Thoracic aorta (tissue), 2 donors: Measurements from ENCODE around the gene MARCKSL1. TPM values are rescaled to one million over a fixed set of nuclear protein-coding genes. Genes with fewer than 3 reads are reported as not detected.

ENCODE experiments used
- ATAC-seq: fragments of 150-250 bp; one replicate; pipeline ENCODE4 v1.8.0; 2017; ENCODE audit warnings: low read depth; ENCODE audit not compliant: insufficient number of reproducible peaks, low FRiP score
- DNase-seq: peaks from one replicate; pipeline ENCODE4 v3.0.0-alpha.2; 2020; ENCODE audit warnings: low spot score
- H3K27ac ChIP-seq, 2 donors: fragments of 200-600 bp; sonication (generic); 1 replicate in 1 of 2; 2 replicates in 1 of 2; pipeline ENCODE4 v1.5.1; 2016; ENCODE audit warnings: mild to moderate bottlenecking in 2 of 2, moderate library complexity in 2 of 2
- H3K27me3 ChIP-seq: fragments of 200-600 bp; sonication (generic); replicated peaks from 2 replicates; pipeline ENCODE4 v1.6.0; 2016; ENCODE audit warnings: mild to moderate bottlenecking; ENCODE audit not compliant: insufficient read depth
- H3K36me3 ChIP-seq: fragments of 200-600 bp; sonication (generic); one replicate; pipeline ENCODE4 v1.5.1; 2016
- H3K4me1 ChIP-seq, 2 donors: fragments of 200-600 bp; sonication (generic); 1 replicate in 1 of 2; 2 replicates in 1 of 2; pipeline versions ENCODE4 v1.5.1 to v1.6.0; 2016; ENCODE audit warnings: low read depth in 2 of 2, mild to moderate bottlenecking in 1 of 2; ENCODE audit not compliant: control insufficient read depth in 1 of 2
- H3K4me3 ChIP-seq: fragments of 200-600 bp; sonication (generic); 2 replicates; pipeline ENCODE4 v1.5.1; 2016; ENCODE audit warnings: mild to moderate bottlenecking
- H3K9me3 ChIP-seq: fragments of 200-600 bp; sonication (generic); 2 replicates; pipeline ENCODE4 v1.5.1; 2016
- CTCF ChIP-seq: fragments of 200-600 bp; sonication (generic); IDR thresholded peaks from one replicate; pipeline ENCODE4 v1.5.1; 2019; ENCODE audit warnings: antibody characterized with exemption
- total RNA-seq, 2 donors: library from RNA; depleted of rRNA; stranded (reverse); fragments of >200 nt; gene quantifications; one replicate each; pipeline versions ENCODE4 v1.1.0 to v1.2.3, GENCODE V29; 2016

The MARCKSL1 gene
- total RNA-seq, 2 donors from 2014 or later = 3.7 to 10.9 TPM

- DNase-seq (no peak), ATAC-seq (no peak)
- Histone ChIP-seq H3K4me1 (no peaks in the 10 kb centered on the region), H3K27ac (no peak overlapping the region), H3K4me3 (no peak overlapping the region), H3K27me3 (no peaks in the 10 kb centered on the region), H3K9me3 (no peaks in the 10 kb centered on the region), H3K36me3 (peaks cover 11% of the 10 kb centered on the region)
- no peak for TF ChIP-seq CTCF
Measured at GRCh38 chr1:32318127-32318869, 17.7 kb downstream of the MARCKSL1 start.

GRCh38 chr1:32316903-32317277 lies 19.1 kb downstream of the MARCKSL1 start:
- TF ChIP-seq CTCF = no peak
- DNase-seq = no peak
- H3K27ac ChIP-seq = no peak overlapping the region
- no peaks in the 10 kb centered on the region for H3K9me3 ChIP-seq
- no peak overlapping the region for H3K4me3 ChIP-seq
- H3K4me1 ChIP-seq = no peaks in the 10 kb centered on the region
- no peaks in the 10 kb centered on the region for H3K27me3 ChIP-seq
- ATAC-seq = no peak
- H3K36me3 ChIP-seq = peaks cover 11% of the 10 kb centered on the region

- TF ChIP-seq CTCF = no peak
- Histone ChIP-seq H3K4me1 (no peaks in the 10 kb centered on the region), H3K27me3 (no peaks in the 10 kb centered on the region), H3K9me3 (no peaks in the 10 kb centered on the region), H3K27ac (no peak overlapping the region), H3K36me3 (no peaks in the 10 kb centered on the region), H3K4me3 (no peak overlapping the region)
- ATAC-seq (no peak), DNase-seq (no peak)
Measured at GRCh38 chr1:32311709-32312393, 24.2 kb downstream of the MARCKSL1 start.

GRCh38 chr1:32309960-32310359 lies 26.1 kb downstream of the MARCKSL1 start:
- ATAC-seq (no peak), DNase-seq (no peak)
- no peaks in the 10 kb centered on the region for H3K9me3 ChIP-seq
- no peaks in the 10 kb centered on the region for H3K27me3 ChIP-seq
- no peak overlapping the region for H3K4me3 ChIP-seq
- TF ChIP-seq CTCF = no peak
- H3K4me1 ChIP-seq = no peaks in the 10 kb centered on the region
- H3K36me3 ChIP-seq = peaks cover 6% of the 10 kb centered on the region
- H3K27ac ChIP-seq = no peak overlapping the region

- Histone ChIP-seq H3K4me3 (no peak overlapping the region), H3K9me3 (no peaks in the 10 kb centered on the region), H3K27ac (no peak overlapping the region), H3K4me1 (no peaks in the 10 kb centered on the region), H3K36me3 (peaks cover 27% of the 10 kb centered on the region), H3K27me3 (no peaks in the 10 kb centered on the region)
- no peak for DNase-seq
- TF ChIP-seq CTCF = no peak
- no peak for ATAC-seq
Measured at GRCh38 chr1:32307324-32307723, 28.7 kb downstream of the MARCKSL1 start.
